HepG2 (cell line): ENCODE data around the gene CSNK2A2. TPM values are rescaled to one million over a fixed set of nuclear protein-coding genes. Genes with fewer than 3 reads are reported as not detected.

Experiments
- CBX2 ChIP-seq, 2 experiments: fragments of 200-600 bp in 1 of 2; sonication (generic); formaldehyde crosslinking in 1 of 2; IDR thresholded peaks; 2 replicates each; pipeline versions ENCODE4 v1.7.0 to v1.8.1; 2018 to 2022; ENCODE audit warnings: low read depth in 2 of 2, low read length in 1 of 2, mild to moderate bottlenecking in 1 of 2, missing genetic modification reagents in 1 of 2
- NFYB ChIP-seq: sonication (generic); formaldehyde crosslinking; IDR thresholded peaks from 2 replicates; pipeline ENCODE4 v1.4.0; 2020; ENCODE audit warnings: missing genetic modification reagents
- SIX4 ChIP-seq: sonication (generic); formaldehyde crosslinking; IDR thresholded peaks from 2 replicates; pipeline ENCODE4 v1.4.0; 2020; ENCODE audit warnings: missing genetic modification reagents
- ZMYM2 ChIP-seq: sonication (generic); formaldehyde crosslinking; IDR thresholded peaks from 2 replicates; pipeline ENCODE4 v1.8.0; 2022; ENCODE audit warnings: mild to moderate bottlenecking, missing genetic modification reagents
- ZNF256 ChIP-seq: sonication (generic); formaldehyde crosslinking; conservative IDR thresholded peaks from 2 replicates; pipeline ENCODE4 v1.4.0; 2020; ENCODE audit warnings: missing genetic modification reagents
- ZNF768 ChIP-seq: sonication (generic); formaldehyde crosslinking; IDR thresholded peaks from 2 replicates; pipeline ENCODE4 v1.4.0; 2020; ENCODE audit warnings: missing genetic modification reagents
- ZNF776 ChIP-seq: sonication (generic); formaldehyde crosslinking; IDR thresholded peaks from 2 replicates; pipeline ENCODE4 v1.4.0; 2020; ENCODE audit warnings: mild to moderate bottlenecking, missing genetic modification reagents
- ZNF777 ChIP-seq: sonication (generic); formaldehyde crosslinking; IDR thresholded peaks from 2 replicates; pipeline ENCODE4 v1.4.0; 2020; ENCODE audit warnings: missing genetic modification reagents
- ZNF883 ChIP-seq: sonication (generic); formaldehyde crosslinking; IDR thresholded peaks from 2 replicates; pipeline ENCODE4 v1.5.1; 2020; ENCODE audit warnings: mild to moderate bottlenecking, missing genetic modification reagents; ENCODE audit errors: not compliant biosample characterization
- polyA plus RNA-seq, 8 experiments: library from polyadenylated mRNA; depleted of rRNA in 3 of 8; stranded (reverse) in 7 of 8; unstranded in 1 of 8; fragments of >200 nt; fragmentation: Illumina TruSeq in 4 of 8; extraction: Trizol in 4 of 8; gene quantifications; 2 replicates each; pipeline versions ENCODE4 v1.2.1 to v1.2.3, GENCODE V29; 2011 to 2016; ENCODE audit warnings: low read depth in 4 of 8, missing spikeins in 1 of 8, mixed read lengths in 1 of 8; ENCODE audit not compliant: insufficient read depth in 1 of 8
- total RNA-seq, 5 experiments: library from RNA; depleted of rRNA; stranded (reverse); fragments of >200 nt; fragmentation: Illumina TruSeq; extraction: Trizol; gene quantifications; 2 replicates each; pipeline ENCODE4 v1.2.3, GENCODE V29; 2016; ENCODE audit warnings: low read depth in 1 of 5
- TF ChIP-seq, protein P1 (sequence below): sonication (generic); formaldehyde crosslinking; conservative IDR thresholded peaks from 2 replicates; pipeline ENCODE4 v1.4.0; 2020; ENCODE audit warnings: mild to moderate bottlenecking, missing genetic modification reagents, moderate library complexity
- TF ChIP-seq, protein P2 (sequence below): sonication (generic); formaldehyde crosslinking; IDR thresholded peaks from 2 replicates; pipeline ENCODE4 v1.4.0; 2020; ENCODE audit warnings: missing genetic modification reagents, borderline replicate concordance
- TF ChIP-seq, protein P3 (sequence below): sonication (generic); formaldehyde crosslinking; IDR thresholded peaks from 2 replicates; pipeline ENCODE4 v1.8.0; 2023; ENCODE audit warnings: mild to moderate bottlenecking, missing genetic modification reagents
- TF ChIP-seq, protein P4 (sequence below): sonication (generic); formaldehyde crosslinking; IDR thresholded peaks from 2 replicates; pipeline ENCODE4 v1.8.0; 2022; ENCODE audit warnings: mild to moderate bottlenecking, missing genetic modification reagents, moderate library complexity

Gene CSNK2A2
- total and polyA plus RNA-seq, 2 of the 13 experiments (the other 11 are each of a cell fraction or from before 2014, with no cell fraction given), result 46.4 to 56.9 TPM

DNA sequence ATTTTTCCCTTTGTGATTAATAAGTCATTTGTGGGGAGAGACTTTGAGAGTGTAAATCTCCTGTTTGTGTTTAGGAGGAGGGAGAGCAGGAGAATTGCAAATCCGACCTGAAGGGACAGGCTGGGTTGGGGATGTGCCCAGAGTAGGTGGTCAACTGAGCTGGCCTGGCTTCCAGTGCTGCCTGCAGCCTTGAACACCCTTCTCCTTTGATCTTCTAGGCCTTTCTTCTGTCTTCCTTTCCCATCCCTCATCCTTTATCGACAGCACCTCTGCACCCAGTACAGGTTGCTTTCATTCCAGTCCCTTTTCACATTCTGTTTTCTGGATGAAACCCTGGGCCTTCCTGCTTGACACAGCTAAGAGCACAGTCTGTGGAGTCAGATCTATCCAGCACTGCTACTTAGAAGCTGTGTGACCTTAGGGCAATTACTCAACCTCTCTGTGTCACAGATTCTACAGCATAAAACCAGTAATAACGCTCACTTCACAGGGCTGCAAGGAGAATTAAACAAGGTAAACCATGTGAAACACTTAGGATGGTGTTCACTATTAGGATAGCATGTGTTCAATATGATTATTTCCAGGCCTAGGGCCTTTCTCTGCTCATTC is 1.0 kb upstream of the CSNK2A2 start (continued):
- TF ChIP-seq, protein P1, sequence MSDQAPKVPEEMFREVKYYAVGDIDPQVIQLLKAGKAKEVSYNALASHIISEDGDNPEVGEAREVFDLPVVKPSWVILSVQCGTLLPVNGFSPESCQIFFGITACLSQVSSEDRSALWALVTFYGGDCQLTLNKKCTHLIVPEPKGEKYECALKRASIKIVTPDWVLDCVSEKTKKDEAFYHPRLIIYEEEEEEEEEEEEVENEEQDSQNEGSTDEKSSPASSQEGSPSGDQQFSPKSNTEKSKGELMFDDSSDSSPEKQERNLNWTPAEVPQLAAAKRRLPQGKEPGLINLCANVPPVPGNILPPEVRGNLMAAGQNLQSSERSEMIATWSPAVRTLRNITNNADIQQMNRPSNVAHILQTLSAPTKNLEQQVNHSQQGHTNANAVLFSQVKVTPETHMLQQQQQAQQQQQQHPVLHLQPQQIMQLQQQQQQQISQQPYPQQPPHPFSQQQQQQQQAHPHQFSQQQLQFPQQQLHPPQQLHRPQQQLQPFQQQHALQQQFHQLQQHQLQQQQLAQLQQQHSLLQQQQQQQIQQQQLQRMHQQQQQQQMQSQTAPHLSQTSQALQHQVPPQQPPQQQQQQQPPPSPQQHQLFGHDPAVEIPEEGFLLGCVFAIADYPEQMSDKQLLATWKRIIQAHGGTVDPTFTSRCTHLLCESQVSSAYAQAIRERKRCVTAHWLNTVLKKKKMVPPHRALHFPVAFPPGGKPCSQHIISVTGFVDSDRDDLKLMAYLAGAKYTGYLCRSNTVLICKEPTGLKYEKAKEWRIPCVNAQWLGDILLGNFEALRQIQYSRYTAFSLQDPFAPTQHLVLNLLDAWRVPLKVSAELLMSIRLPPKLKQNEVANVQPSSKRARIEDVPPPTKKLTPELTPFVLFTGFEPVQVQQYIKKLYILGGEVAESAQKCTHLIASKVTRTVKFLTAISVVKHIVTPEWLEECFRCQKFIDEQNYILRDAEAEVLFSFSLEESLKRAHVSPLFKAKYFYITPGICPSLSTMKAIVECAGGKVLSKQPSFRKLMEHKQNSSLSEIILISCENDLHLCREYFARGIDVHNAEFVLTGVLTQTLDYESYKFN (CRISPR knock-in tag), result no peak
- TF ChIP-seq ZNF768 (CRISPR knock-in tag) (peak; percentile 85; the same call in 1 of the 2 replicates), ZNF256 (CRISPR knock-in tag) (no peak), ZNF883 (no peak), ZNF776 (CRISPR knock-in tag) (no peak), SIX4 (CRISPR knock-in tag) (no peak), ZMYM2 (CRISPR knock-in tag) (no peak), ZNF777 (CRISPR knock-in tag) (no peak), CBX2 (IDR thresholded peaks at IDR 0.05; ENCODE audit: low read depth, low read length) (no peak), CBX2 (CRISPR knock-in tag; IDR thresholded peaks at IDR 0.05; ENCODE audit: low read depth) (no peak), NFYB (CRISPR knock-in tag) (no peak)
- TF ChIP-seq, protein P2, sequence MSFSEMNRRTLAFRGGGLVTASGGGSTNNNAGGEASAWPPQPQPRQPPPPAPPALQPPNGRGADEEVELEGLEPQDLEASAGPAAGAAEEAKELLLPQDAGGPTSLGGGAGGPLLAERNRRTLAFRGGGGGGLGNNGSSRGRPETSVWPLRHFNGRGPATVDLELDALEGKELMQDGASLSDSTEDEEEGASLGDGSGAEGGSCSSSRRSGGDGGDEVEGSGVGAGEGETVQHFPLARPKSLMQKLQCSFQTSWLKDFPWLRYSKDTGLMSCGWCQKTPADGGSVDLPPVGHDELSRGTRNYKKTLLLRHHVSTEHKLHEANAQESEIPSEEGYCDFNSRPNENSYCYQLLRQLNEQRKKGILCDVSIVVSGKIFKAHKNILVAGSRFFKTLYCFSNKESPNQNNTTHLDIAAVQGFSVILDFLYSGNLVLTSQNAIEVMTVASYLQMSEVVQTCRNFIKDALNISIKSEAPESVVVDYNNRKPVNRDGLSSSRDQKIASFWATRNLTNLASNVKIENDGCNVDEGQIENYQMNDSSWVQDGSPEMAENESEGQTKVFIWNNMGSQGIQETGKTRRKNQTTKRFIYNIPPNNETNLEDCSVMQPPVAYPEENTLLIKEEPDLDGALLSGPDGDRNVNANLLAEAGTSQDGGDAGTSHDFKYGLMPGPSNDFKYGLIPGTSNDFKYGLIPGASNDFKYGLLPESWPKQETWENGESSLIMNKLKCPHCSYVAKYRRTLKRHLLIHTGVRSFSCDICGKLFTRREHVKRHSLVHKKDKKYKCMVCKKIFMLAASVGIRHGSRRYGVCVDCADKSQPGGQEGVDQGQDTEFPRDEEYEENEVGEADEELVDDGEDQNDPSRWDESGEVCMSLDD (CRISPR knock-in tag), result no peak
- TF ChIP-seq, protein P3, sequence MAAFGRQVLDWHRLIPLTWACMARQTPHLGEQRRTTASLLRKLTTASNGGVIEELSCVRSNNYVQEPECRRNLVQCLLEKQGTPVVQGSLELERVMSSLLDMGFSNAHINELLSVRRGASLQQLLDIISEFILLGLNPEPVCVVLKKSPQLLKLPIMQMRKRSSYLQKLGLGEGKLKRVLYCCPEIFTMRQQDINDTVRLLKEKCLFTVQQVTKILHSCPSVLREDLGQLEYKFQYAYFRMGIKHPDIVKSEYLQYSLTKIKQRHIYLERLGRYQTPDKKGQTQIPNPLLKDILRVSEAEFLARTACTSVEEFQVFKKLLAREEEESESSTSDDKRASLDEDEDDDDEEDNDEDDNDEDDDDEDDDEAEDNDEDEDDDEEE (CRISPR knock-in tag), result no peak
- TF ChIP-seq, protein P4, sequence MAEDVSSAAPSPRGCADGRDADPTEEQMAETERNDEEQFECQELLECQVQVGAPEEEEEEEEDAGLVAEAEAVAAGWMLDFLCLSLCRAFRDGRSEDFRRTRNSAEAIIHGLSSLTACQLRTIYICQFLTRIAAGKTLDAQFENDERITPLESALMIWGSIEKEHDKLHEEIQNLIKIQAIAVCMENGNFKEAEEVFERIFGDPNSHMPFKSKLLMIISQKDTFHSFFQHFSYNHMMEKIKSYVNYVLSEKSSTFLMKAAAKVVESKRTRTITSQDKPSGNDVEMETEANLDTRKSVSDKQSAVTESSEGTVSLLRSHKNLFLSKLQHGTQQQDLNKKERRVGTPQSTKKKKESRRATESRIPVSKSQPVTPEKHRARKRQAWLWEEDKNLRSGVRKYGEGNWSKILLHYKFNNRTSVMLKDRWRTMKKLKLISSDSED (CRISPR knock-in tag), result no peak
